HTERT RPE-1 (cell line): ENCODE data around the gene DBF4B.

ENCODE experiments used
- in situ Hi-C: fragments of 300-500 bp; cut with MboI; formaldehyde crosslinking; loops from 4 replicates; pipeline ENCODE4 v1.14.3; 2020; ENCODE audit warnings: low sequenced_read_pairs

DBF4B gene

GRCh38 chr17:44759086-44759915 is 50.8 kb downstream of the DBF4B start:
- in situ Hi-C loops: no loop called here

DNA sequence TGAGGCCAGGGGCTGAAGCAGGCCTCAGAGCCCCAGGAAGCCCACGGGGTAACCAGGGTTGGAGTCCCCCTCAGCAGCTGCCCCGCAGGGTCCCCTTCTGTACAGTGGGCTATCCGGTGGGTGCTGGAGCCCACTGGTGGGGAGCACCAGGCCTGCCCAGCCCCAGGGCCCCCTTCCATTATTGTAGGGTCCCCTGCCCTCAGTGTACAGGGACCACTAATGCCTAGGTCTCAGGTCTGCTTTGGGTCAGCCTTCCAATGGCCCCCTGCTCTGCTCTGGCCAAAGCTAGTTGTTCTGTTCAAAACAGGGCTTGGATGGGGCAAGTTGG is 51.4 kb downstream of the DBF4B start:
- in situ Hi-C loops: no loop called here

GRCh38 chr17:44760474-44761308 is 52.2 kb downstream of the DBF4B start:
- in situ Hi-C loops: no loop called here

GRCh38 chr17:44761932-44762810 is 53.7 kb downstream of the DBF4B start:
- in situ Hi-C loops: no loop called here

DNA sequence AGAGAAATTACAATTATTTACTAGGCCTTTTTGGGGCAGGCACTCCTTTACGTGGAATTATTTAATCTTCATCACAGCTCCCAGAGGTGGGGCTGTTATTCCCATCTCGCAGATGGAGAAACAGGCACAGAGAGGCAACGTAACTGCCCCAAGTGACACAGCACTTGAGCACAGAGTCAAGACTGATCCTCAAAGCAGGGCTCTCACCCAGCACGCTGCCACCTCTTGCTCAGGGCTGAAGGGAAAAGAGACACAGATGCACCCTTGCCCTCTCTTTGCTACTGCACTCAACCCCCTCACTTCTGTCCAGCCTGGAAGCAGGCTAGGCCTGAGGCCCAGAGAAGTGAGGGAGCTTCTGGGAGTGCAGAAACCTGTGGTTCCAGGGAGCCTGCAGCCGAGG is 54.7 kb downstream of the DBF4B start:
- in situ Hi-C loops: no loop called here

- in situ Hi-C loops: no loop called here
Observed at GRCh38 chr17:44765965-44766364, 57.5 kb downstream of the DBF4B start.

- in situ Hi-C loops: no loop called here
Observed at GRCh38 chr17:44766409-44767038, 58.1 kb downstream of the DBF4B start.

DNA sequence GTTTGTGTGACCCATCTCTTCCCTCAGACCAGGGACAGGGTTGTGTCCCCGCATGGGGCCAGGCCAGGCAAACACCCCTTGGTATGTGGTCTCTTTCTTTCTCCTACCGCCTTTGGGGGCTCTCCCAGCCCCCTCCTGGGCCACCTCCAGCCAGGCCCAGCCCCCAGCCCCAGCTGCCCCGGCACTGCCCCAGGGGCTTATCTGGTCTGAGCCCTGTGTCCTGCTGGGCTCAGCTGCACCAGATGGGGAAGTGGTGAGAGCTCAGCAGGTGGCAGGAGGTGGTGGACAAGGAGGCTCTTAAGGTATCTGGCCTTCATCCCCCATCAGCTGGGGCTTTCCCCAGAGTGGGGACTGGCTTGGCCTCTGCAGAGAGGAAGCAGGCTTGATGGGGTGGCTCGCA is 59.0 kb downstream of the DBF4B start:
- in situ Hi-C loops: no loop called here

DNA sequence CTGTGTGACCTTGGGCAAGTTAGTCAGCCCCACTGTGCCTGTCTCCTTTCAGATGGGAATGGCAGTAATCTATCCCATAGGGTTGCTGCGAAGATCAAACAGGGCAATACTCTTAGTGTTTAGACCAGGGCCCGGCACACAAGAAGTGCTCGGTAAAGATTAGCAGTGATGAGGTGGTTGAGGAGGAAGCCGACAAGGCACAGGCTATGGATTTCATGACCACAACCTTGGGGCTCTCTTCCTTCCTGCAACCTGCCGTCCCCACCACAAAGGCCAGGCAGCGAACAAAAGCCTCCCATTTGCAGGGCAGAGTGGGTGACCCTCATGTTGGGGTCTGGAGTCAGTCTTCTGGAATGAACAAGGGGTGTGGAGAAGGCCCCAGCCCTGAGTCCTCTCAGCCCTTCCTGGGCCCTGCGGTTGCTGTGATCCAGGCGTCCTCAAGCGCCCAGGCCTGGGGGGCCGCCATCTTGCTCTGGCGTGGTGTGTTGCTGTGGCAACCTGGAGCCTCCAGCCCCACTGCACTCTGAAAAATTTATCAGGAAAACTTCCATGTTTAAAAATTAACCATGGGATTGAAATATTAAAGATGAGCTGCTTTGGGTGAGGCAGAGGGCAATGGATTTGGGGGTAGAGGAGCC is 60.2 kb downstream of the DBF4B start:
- in situ Hi-C loops: no loop called here

- in situ Hi-C loops: no loop called here
Observed at GRCh38 chr17:44769230-44769629, 60.8 kb downstream of the DBF4B start.

DNA sequence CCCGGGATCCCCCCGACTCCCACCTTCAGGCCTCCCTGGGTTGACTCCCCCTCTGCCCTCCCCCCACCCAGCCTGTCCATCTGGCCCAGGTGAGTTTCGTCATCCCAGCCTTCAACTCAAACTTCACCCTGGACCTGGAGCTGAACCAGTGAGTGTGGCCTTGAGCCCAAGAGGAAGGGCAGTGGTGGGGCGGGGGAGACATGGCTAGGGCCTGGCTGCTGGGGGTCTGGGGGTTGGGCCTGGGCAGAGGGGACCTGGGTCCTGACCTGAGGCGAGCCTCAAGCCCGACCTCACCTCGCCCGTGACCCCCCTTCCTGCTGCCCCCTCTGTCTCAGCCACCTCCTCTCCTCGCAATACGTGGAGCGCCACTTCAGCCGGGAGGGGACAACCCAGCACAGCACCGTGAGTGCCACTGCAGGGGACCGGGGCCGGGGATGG is 61.2 kb downstream of the DBF4B start:
- in situ Hi-C loops: no loop called here

DNA sequence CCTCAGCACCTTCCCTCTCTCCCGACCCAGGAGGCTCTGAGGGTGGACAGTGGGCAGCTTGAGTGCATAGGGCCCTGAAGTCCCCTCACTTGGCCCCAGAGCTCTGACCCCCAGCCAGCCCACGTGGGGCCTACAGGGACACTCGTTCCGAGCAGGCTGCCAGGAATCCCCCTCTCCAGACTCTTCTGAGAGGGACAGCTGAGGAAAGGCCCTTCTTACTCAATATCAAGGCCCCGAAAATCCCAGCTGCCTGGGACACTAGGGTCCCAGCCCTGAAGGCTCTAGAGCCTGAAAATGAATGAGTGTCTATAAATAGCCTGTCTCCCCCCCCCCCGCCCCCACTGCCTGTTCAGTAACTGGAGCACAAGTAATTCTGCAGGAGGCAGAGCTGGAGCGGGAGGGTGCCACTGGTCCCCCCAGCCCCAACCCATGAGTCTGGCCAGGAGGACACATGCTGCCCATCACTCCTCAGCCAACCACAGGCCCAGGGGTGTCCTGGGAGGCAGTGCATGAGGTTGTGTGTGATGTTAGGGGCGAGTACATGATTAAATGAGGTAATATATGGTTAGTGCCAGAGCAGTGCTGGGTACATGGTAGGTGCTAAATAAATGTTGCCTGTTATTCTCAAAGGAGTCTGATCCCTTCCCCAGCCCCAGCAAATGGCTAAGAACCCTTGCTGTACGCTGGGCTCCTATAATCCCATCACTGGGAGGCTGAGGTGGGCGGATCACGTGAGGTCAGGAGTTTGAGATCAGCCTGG is 61.9 kb downstream of the DBF4B start:
- in situ Hi-C loops: no loop called here

- in situ Hi-C loops: no loop called here
Observed at GRCh38 chr17:44772308-44773045, 64.0 kb downstream of the DBF4B start.

GRCh38 chr17:44773140-44773539 is 64.7 kb downstream of the DBF4B start:
- in situ Hi-C loops: no loop called here

- in situ Hi-C loops: no loop called here
Observed at GRCh38 chr17:44774271-44775135, 66.0 kb downstream of the DBF4B start.

DNA sequence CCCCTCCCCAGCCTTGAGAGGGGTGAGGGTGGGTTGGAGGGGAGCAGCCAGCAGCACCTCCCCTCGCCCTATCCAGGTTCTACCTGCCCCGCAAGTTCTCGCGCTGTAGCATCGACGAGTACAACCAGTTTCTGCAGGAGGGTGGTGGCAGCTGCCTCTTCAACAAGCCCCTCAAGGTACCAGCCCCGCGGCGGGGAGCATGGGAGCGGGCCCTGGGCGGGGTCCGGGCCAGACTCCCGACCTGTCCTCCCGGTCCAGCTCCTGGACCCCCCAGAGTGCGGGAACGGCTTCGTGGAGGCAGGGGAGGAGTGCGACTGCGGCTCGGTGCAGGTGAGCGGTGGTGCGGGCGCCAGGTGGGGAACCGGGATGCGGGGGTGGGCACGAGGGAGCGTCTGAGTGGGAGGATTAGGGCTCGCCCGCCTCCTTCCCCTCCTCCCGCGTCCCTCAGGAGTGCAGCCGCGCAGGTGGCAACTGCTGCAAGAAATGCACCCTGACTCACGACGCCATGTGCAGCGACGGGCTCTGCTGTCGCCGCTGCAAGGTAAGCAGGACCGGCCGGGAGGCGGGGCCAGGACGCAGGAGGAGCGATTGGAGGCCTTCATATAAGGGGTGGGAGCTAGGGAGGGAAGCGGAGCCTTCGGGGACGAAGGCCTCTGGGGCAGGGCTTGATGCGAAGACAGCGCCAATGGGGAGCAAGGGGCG is 66.8 kb downstream of the DBF4B start:
- in situ Hi-C loops: no loop called here
